Astrocyte of the spinal cord (primary cell): ENCODE results near the gene FBLN7.
"Not testable (repeated sequence)": the region's sequence is repeated elsewhere in the genome, so short reads cannot be mapped to it uniquely, and the experiment has no call there.

Experiments used
- DNase-seq: peaks from one replicate; pipeline ENCODE4 v3.0.0; 2011; ENCODE audit warnings: low read depth, low spot score
- H3K4me3 ChIP-seq: 2 replicates; pipeline ENCODE4 v1.5.1; 2011; ENCODE audit warnings: low read depth, mild to moderate bottlenecking, low read length, moderate library complexity
- CTCF ChIP-seq: IDR thresholded peaks from 2 replicates; pipeline ENCODE4 v1.5.1; 2012; ENCODE audit warnings: low read depth, mild to moderate bottlenecking, low read length, inconsistent platforms
- in situ Hi-C: cut with HindIII; loops from 2 replicates; pipeline ENCODE4 v1.10.0; 2017; ENCODE audit warnings: low sequenced_read_pairs

The FBLN7 gene

GRCh38 chr2:112133344-112133743 is 4.8 kb upstream of the FBLN7 start:
- no peak for DNase-seq
- TF ChIP-seq CTCF: no peak
- in situ Hi-C loops: no loop called here
- H3K4me3 ChIP-seq: no peak overlapping the region

- in situ Hi-C loops: no loop called here
- no peak overlapping the region for H3K4me3 ChIP-seq
- DNase-seq: no peak
- TF ChIP-seq CTCF: no peak
Measured at GRCh38 chr2:112134120-112134519, 4.1 kb upstream of the FBLN7 start.

GRCh38 chr2:112136096-112136495 is 2.1 kb upstream of the FBLN7 start:
- no peak for DNase-seq
- TF ChIP-seq CTCF: no peak
- in situ Hi-C loops: no loop called here

GRCh38 chr2:112137516-112138158 is 548 bp upstream of the FBLN7 start:
- in situ Hi-C loops: no loop called here
- no peak for DNase-seq
- H3K4me3 ChIP-seq: peak overlapping the region; percentile 41
- TF ChIP-seq CTCF: no peak

More at GRCh38 chr2:112136096-112136495, 2.1 kb upstream of the FBLN7 start:
- H3K4me3 ChIP-seq: no peak overlapping the region

GRCh38 chr2:112139033-112139614 is 939 bp downstream of the FBLN7 start:
- H3K4me3 ChIP-seq, in situ Hi-C loops, DNase-seq: not testable (repeated sequence)

- in situ Hi-C loops, DNase-seq, H3K4me3 ChIP-seq: not testable (repeated sequence)
Measured at GRCh38 chr2:112139661-112140204, 1.5 kb downstream of the FBLN7 start.

- in situ Hi-C loops: no loop called here
- no peak for DNase-seq
- no peak for TF ChIP-seq CTCF
- H3K4me3 ChIP-seq: no peak overlapping the region
Measured at GRCh38 chr2:112140205-112140802, 2.1 kb downstream of the FBLN7 start.
